ENCODE data around the gene PTPN3.

DNA sequence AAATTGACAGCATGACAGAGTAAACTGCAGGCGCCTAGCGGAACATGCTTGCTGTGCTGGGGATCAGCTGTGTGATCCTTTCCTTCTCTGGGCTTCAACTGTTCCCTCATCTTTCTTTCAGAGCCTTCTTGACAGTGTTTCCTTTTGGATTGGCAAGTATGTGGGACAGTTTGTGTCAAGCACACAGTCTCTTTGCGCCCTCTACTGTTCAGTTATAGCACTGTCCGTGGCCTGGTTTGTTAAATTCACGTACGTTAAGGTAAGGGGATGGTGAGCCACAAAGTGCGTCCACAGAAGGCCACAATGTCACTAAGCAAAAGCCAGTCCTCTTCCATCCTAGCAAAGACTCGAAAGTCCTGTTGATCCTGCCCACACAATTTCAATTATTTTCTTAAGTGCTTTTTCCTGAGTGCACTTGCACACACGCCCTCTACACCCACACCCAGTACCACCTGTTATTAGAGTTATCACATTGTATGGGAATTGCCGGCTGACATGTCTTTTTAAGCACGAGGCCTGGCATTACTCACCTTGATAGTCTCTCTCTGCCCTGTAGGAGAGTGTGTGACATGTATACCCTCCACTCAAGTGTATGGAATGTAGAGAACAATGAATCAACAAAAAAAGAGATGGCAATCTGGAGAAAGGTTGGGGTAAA, 22.5 kb upstream of the PTPN3 start:
- TF ChIP-seq, protein P1, sequence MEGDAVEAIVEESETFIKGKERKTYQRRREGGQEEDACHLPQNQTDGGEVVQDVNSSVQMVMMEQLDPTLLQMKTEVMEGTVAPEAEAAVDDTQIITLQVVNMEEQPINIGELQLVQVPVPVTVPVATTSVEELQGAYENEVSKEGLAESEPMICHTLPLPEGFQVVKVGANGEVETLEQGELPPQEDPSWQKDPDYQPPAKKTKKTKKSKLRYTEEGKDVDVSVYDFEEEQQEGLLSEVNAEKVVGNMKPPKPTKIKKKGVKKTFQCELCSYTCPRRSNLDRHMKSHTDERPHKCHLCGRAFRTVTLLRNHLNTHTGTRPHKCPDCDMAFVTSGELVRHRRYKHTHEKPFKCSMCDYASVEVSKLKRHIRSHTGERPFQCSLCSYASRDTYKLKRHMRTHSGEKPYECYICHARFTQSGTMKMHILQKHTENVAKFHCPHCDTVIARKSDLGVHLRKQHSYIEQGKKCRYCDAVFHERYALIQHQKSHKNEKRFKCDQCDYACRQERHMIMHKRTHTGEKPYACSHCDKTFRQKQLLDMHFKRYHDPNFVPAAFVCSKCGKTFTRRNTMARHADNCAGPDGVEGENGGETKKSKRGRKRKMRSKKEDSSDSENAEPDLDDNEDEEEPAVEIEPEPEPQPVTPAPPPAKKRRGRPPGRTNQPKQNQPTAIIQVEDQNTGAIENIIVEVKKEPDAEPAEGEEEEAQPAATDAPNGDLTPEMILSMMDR (IDR thresholded peaks at IDR 0.05; ENCODE audit: insufficient read depth, low read length, poor library complexity, severe bottlenecking) = peak; percentile 75
- no peak for TF ChIP-seq EZH2phosphoT487 (conservative IDR thresholded peaks at IDR 0.05; ENCODE audit: low read length)

Measured in SU-DHL-6 (cell line).